Measurements from ENCODE around the gene KREMEN2.

Gene KREMEN2

GRCh38 chr16:2966043-2966807, 2.1 kb downstream of the KREMEN2 start:
- no peak for TF ChIP-seq MAX (IDR thresholded peaks at IDR 0.05; ENCODE audit: low read depth, low read length)
- TF ChIP-seq MYC (IDR thresholded peaks at IDR 0.05; ENCODE audit: low read depth, low read length) = no peak
- TF ChIP-seq POLR2A (IDR thresholded peaks at IDR 0.05; ENCODE audit: extremely low read depth, insufficient read length) = no peak
- no peak for TF ChIP-seq CTCF (IDR thresholded peaks at IDR 0.05; ENCODE audit: low read depth, low read length)
- DNase-seq (ENCODE audit: low read depth) = no peak
- no peak overlapping the region for H3K4me3 ChIP-seq (ENCODE audit: low read depth, low read length)

- H3K4me3 ChIP-seq (ENCODE audit: low read depth, low read length) = no peak overlapping the region
- DNase-seq (ENCODE audit: low read depth) = no peak
- TF ChIP-seq POLR2A (IDR thresholded peaks at IDR 0.05; ENCODE audit: extremely low read depth, insufficient read length) (no peak), MAX (IDR thresholded peaks at IDR 0.05; ENCODE audit: low read depth, low read length) (no peak), CTCF (IDR thresholded peaks at IDR 0.05; ENCODE audit: low read depth, low read length) (no peak), MYC (IDR thresholded peaks at IDR 0.05; ENCODE audit: low read depth, low read length) (no peak)
Observed at GRCh38 chr16:2966808-2967191, 2.7 kb downstream of the KREMEN2 start.

- no peak for DNase-seq (ENCODE audit: low read depth)
- TF ChIP-seq MYC (IDR thresholded peaks at IDR 0.05; ENCODE audit: low read depth, low read length) = no peak
- no peak for TF ChIP-seq MAX (IDR thresholded peaks at IDR 0.05; ENCODE audit: low read depth, low read length)
- TF ChIP-seq POLR2A (IDR thresholded peaks at IDR 0.05; ENCODE audit: extremely low read depth, insufficient read length) = no peak
- TF ChIP-seq CTCF (IDR thresholded peaks at IDR 0.05; ENCODE audit: low read depth, low read length) = no peak
- no peak overlapping the region for H3K4me3 ChIP-seq (ENCODE audit: low read depth, low read length)
Observed at GRCh38 chr16:2967211-2967631, 3.1 kb downstream of the KREMEN2 start.

GRCh38 chr16:2967721-2968161, 3.7 kb downstream of the KREMEN2 start:
- H3K4me3 ChIP-seq (ENCODE audit: low read depth, low read length) = no peak overlapping the region
- no peak for DNase-seq (ENCODE audit: low read depth)
- TF ChIP-seq CTCF (IDR thresholded peaks at IDR 0.05; ENCODE audit: low read depth, low read length) = no peak
- no peak for TF ChIP-seq MYC (IDR thresholded peaks at IDR 0.05; ENCODE audit: low read depth, low read length)
- TF ChIP-seq POLR2A (IDR thresholded peaks at IDR 0.05; ENCODE audit: extremely low read depth, insufficient read length) = no peak
- no peak for TF ChIP-seq MAX (IDR thresholded peaks at IDR 0.05; ENCODE audit: low read depth, low read length)

GRCh38 chr16:2968368-2968737, 4.3 kb downstream of the KREMEN2 start:
- TF ChIP-seq CTCF (IDR thresholded peaks at IDR 0.05; ENCODE audit: low read depth, low read length) (no peak), MAX (IDR thresholded peaks at IDR 0.05; ENCODE audit: low read depth, low read length) (no peak)
- peak overlapping the region; percentile 58 for H3K4me3 ChIP-seq (ENCODE audit: low read depth, low read length)

More at GRCh38 chr16:2968368-2968737, 4.3 kb downstream of the KREMEN2 start:
- DNase-seq (ENCODE audit: low read depth) = no peak

All from NB4 (cell line).